ENCODE results near the gene KCNMA1.
A peak's percentile ranks its signal among the peaks of the same experiment; 100 is the strongest.

Gene KCNMA1

GRCh38 chr10:77010430-77010829 is 627.2 kb downstream of the KCNMA1 start:
- no peak for DNase-seq (ENCODE audit: low spot score)

- no peak for DNase-seq (ENCODE audit: low spot score)
Observed at GRCh38 chr10:77007834-77008233, 629.8 kb downstream of the KCNMA1 start.

GRCh38 chr10:77006836-77007511 is 630.6 kb downstream of the KCNMA1 start:
- DNase-seq (ENCODE audit: low spot score) = no peak

DNA sequence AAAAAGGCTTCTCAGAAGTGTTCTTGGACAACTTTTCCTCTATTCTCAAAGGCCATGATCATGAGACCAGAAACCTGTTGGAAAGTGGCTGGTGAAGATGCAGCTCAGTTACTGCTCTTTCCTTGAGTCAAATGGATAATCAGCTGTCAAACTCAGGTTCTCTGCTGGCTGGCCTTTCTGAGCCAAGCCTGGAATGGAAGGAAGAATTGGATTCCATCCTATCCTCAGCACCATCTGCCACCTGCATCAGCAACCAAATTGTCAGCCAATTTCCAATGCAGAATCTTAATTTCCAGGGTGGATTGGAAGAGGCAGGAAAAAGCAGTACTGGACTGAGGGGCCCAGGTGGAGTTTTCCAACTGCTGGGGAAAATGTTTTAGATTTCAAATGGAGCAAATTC is 631.7 kb downstream of the KCNMA1 start:
- DNase-seq (ENCODE audit: low spot score) = no peak

DNA sequence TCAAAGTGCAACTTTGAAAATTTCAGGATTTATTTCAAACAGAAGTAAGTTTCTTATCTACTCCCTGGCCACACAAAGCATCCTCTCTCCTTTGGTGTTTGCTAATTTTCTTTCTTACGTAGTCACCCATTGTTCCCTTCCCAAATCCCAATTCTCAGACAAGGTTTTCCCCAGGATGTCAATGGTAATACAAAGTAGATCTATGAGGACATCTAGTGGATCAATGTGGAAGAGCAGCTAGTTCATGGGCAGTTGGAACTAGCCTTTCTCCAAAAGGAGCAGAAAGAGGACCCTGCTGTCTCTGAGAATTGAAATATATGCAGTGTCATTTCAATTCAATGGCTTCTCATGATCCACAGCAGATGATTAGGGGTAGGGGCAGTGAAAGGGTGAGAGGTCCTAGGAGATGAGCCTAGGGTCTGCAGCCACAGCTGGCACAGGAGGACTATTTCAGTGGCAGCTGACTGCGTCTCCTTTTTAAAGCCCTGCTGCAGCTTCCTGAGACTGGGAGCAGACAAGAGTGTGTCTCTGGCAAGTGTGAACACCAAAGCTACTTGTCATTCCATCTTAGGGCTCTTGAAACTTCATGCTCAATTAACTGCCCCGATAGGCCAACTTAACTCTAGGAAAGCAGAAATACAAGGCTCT is 632.6 kb downstream of the KCNMA1 start:
- DNase-seq (ENCODE audit: low spot score) = peak; percentile 3

DNA sequence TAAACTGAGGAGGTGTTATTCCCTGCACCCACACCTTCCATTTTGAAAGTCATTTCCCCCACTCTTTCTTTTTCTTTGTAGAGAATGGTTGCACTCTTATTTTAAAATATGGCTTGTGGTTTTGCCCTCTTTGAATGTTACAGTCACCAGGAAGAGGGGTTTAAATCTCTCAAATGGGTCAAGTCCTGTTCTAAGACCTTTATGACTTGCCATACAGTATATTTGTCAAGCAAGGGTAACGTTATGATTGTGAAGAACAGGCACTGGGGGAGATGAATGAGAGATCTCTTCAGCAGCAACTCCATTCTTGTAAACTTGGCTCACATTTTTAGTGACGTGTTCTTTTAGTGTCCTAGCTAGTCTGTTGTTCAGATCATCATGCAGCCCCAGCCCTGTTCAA is 634.7 kb downstream of the KCNMA1 start:
- DNase-seq (ENCODE audit: low spot score) = no peak

GRCh38 chr10:77001206-77001605 is 636.4 kb downstream of the KCNMA1 start:
- DNase-seq (ENCODE audit: low spot score) = no peak

DNA sequence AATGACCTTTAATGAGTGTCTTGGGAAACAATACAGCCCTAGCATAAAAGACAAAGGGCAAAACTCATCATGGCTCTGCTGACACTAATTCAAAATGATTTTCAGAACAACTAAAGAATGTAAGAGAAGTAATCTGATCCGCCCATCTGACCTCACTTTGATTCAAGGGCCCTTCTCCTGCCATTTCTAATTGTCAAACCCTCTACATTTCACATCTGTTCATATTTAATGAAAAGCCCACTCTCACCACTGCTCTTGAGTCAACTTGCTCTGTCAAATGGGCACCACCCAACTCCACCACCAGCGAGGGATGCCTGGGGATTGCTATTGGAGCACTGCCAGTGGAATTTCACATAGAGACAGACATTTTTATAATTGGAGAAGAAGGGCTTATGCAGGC is 639.2 kb downstream of the KCNMA1 start:
- no peak for DNase-seq (ENCODE audit: low spot score)

DNA sequence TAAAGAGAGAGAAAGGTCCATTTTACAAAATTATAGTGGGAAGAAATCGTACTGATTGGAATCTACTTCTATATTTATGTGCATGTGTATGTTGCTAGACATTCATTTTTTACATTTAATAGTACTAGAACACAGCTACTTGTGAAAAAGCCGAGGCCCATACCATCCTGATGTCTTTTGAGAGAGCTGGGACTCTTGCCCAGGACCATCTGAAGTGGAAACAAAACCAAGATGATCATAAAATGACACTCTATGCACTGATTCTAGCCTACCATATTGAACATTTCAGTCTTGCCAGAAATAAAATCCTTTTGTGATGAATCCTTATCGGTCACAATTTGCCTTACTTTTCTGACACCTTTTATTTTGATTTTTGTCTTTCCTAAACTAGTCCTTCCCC is 640.0 kb downstream of the KCNMA1 start:
- no peak for DNase-seq (ENCODE audit: low spot score)

- no peak for DNase-seq (ENCODE audit: low spot score)
Observed at GRCh38 chr10:76995023-76995422, 642.6 kb downstream of the KCNMA1 start.

DNA sequence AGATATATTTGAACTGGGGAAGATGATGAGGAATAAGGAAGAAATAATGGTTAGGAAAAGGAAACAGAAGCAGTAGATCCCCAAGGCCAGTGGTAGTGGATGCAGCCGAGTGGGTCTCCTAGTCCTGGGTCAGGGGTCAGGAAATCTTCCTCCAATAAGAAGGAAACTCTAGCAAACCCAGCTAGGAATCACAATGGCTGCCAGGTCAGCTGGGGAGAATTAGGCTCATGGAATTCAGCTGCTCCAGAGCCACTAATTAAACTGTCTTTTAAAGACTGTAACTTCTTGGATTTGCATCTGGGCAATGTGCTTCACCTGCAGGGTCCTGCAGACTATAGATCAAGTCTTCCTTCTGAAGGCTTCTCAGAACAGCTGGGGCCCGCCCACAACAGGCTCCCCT is 644.4 kb downstream of the KCNMA1 start:
- no peak for DNase-seq (ENCODE audit: low spot score)

- DNase-seq (ENCODE audit: low spot score) = no peak
Observed at GRCh38 chr10:76992467-76992866, 645.1 kb downstream of the KCNMA1 start.

- DNase-seq (ENCODE audit: low spot score) = no peak
Observed at GRCh38 chr10:76991621-76992020, 646.0 kb downstream of the KCNMA1 start.

DNA sequence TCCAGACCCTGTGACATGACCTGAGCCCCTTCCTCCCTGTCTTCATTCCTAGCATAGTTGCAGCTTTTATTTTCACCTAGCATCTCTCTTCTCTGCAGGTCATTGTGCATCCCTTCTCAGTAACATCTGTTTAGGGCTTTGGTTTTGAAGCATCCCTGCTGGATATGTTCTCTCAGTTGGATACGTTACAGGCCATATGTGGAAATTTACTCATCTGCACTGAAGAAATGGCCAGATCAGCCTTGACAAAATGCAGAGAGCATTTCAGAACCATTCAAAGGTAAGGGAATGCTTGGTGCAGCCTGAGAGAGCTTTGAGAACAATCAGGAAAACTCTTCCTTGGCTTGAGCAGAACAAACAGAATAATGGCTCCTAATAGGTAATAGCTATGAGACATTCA is 647.0 kb downstream of the KCNMA1 start:
- no peak for DNase-seq (ENCODE audit: low spot score)

- peak; percentile 53 for DNase-seq (ENCODE audit: low spot score)
Observed at GRCh38 chr10:76984559-76985443, 652.8 kb downstream of the KCNMA1 start.

GRCh38 chr10:76983624-76984023 is 654.0 kb downstream of the KCNMA1 start:
- DNase-seq (ENCODE audit: low spot score) = no peak

DNA sequence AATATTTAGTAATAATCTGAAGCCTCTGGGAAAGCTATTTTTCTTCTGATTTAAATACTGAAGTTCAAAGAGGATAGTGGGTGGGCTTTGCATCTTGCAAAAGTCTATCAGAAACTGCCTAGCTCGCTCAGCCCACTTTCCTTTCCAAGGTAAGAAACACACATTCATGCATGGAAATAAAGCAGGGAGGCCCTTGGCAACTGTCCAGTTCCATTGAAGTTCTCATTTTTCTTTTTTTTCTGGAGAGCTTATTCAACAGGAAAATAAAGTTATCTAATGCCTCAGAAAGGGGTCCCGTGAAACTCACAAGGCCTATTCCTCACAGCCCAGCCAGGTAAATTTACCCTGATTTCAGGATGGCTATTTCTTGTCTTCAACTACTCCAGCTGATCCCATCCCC is 654.9 kb downstream of the KCNMA1 start:
- DNase-seq (ENCODE audit: low spot score) = no peak

- DNase-seq (ENCODE audit: low spot score) = no peak
Observed at GRCh38 chr10:76981251-76981650, 656.4 kb downstream of the KCNMA1 start.

- DNase-seq (ENCODE audit: low spot score) = no peak
Observed at GRCh38 chr10:76977901-76978300, 659.7 kb downstream of the KCNMA1 start.

DNA sequence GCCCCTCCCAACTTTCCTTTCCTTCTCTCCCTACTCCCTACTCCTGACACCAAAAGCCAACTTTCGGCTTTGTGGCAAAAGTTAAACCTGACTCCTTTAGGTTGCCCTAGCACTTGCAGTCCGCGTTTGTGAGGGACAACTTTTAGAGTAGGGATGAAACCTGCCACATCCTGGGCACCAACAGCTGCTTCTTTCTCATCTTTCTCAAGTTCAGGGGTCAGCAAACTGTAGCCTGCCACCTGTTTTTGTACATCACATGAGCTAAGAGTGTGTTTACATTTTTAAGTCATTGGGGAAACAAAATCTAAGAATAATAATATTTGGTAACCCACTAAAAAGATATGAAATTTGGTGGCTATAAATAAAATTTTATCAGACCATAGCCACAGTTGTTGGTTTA is 660.6 kb downstream of the KCNMA1 start:
- DNase-seq (ENCODE audit: low spot score) = no peak

GRCh38 chr10:76976142-76976541 is 661.5 kb downstream of the KCNMA1 start:
- DNase-seq (ENCODE audit: low spot score) = no peak

GRCh38 chr10:76975126-76975525 is 662.5 kb downstream of the KCNMA1 start:
- no peak for DNase-seq (ENCODE audit: low spot score)

All from hematopoietic multipotent progenitor cell treated with erythropoietin and hydrocortisone succinate and interleukin-3 and kit ligand, for 15 days (in vitro differentiated cells).